GM18517 (cell line): Measurements from ENCODE around the gene SOD2.
A peak's percentile ranks its signal among the peaks of the same experiment; 100 is the strongest.
"Not testable (repeated sequence)": the region's sequence is repeated elsewhere in the genome, so short reads cannot be mapped to it uniquely, and the experiment has no call there.

ENCODE experiments used
- ATAC-seq: cut with Tn5 transposase; IDR thresholded peaks from one replicate; pipeline ENCODE4 v1.9.1; 2021; ENCODE audit warnings: mild to moderate bottlenecking, moderate library complexity; ENCODE audit not compliant: unreplicated experiment

The SOD2 gene

GRCh38 chr6:159716247-159717096 lies 23.4 kb upstream of the SOD2 start:
- no peak for ATAC-seq

DNA sequence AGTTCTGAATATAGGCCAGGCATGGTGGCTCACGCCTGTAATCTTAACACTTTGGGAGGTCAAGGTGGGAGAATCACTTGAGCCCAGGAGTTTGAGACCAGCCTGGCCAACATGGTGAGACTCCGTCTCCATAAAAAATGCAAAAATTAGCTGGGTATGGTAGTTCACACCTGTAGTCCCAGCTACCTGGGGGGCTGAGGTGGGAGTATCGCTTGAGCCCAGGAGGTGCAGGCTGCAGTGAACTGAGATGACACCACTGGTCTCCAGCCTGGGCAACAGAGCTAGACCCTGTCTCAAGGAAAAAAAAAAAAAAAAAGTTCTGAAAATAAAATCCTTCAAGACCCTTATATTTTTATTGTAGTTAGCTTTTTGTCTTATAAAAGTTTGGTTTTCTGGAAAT lies 22.6 kb upstream of the SOD2 start:
- ATAC-seq, result no peak

DNA sequence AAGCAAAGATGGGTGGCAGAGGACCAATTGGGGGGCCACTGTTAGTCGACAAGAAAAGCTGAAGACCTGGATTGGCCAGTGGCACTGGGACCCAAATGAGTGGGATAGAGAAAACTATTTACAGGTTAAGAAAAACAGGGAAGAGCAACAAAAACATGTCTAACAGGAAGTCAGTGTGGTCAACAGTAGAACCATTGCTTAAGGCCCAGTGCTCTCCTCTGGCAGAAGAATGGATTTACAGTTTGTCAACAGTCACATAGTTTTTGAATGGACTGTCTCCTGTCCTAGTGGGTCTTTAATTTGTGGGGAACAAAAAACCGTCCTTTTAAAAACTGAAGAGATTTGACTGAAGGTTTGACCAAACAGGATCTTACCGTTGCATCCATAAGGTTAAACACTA lies 22.1 kb upstream of the SOD2 start:
- ATAC-seq, result no peak

GRCh38 chr6:159714404-159714803 lies 21.4 kb upstream of the SOD2 start:
- no peak for ATAC-seq

GRCh38 chr6:159713984-159714383 lies 20.9 kb upstream of the SOD2 start:
- no peak for ATAC-seq

DNA sequence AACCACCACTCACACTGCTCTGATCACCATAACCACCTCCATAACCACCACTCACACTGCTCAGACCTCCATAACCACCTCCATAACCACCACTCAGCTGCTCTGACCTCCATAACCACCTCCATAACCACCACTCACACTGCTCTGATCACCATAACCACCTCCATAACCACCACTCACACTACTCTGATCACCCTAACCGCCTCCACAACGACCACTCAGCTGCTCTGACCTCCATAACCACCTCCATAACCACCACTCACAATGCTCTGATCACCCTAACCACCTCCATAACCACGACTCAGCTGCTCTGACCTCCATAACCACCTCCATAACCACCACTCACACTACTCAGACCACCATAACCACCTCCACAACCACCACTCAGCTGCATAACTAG lies 19.3 kb upstream of the SOD2 start:
- ATAC-seq, result not testable (repeated sequence)

DNA sequence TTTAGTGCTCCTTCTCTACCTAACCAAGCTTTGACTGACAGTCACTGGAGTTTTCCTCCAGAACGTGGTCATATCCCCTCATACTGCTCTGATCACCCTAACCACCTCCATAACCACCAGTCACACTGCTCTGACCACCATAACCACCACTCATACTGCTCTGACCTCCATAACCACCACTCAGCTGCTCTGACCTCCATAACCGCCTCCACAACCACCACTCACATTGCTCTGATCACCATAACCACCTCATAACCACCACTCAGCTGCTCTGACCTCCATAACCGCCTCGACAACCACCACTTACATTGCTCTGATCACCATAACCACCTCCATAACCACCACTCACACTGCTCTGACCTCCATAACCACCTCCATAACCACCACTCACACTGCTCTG lies 17.6 kb upstream of the SOD2 start:
- not testable (repeated sequence) for ATAC-seq

- ATAC-seq, result no peak
These were observed 8.5 kb upstream of the SOD2 start for GRCh38 chr6:159701413-159701999.

DNA sequence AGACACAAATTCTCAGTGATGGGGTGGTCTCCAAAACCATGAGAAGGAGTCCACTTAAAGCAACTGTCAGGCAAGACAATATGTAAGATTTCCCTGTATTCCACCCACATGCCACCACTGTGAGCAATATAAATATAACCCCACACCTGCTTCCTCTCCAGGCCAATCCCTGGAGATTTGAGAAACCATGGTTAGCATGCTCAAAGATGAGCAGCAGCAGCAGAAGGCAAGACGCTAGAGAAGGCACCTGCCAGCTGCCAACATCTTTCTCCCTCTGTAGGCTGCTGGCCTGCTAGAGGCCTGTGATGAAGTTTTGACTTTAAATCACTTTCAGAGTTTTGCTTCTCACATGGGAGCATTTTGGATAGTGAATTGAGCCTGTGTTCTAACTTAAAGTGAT lies 7.9 kb upstream of the SOD2 start:
- ATAC-seq, result no peak

DNA sequence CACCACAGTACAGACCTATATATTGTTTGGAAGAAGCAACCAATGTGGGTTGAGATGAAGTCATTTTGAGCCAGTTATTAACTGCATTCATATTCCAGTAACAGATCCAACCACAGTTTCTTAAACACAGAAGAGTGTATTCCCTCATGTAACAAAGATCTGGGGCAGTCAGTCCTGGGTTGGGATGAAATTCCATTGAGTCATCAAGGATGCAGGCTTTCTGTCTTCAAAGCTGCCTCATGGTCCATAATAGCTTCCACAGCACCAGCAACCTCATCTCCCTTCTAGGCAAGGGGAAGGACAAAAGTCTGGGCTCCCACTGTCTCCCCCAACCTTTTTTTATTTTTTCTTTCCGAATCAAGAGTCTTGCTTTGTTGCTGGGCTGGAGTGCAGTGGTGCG lies 2.9 kb upstream of the SOD2 start:
- no peak for ATAC-seq

DNA sequence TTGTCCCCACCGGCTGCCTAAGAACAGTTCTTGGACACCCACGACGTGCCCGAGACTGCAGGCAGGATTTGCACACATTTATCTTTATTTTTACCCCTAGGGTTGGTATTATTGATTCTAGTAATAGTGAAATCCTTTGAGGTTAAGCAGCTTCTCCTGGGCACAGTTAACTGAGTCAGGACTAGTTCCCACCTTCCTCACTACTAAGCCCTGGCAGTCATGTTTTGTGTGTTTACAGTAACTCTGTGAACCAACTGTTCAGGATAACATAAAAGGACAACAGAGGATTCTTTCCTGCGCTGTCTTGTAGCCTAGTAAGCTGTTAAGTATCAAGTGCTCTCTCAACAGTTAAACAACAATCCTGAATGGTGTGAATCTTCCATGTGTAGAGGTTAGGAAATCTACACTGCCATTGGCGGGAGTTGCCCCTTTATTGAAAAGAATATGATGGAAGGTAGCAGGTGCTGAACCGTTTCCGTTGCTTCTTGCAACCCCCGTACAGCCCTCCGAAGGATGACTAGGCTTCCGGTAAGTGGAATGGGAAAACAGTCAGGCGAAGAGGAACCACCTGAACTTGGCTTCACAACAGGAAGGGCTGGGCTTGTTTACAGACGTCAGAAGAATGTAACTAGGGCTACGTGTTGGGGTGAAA lies 979 bp upstream of the SOD2 start:
- ATAC-seq, result peak; percentile 2

GRCh38 chr6:159692303-159693127 lies 526 bp downstream of the SOD2 start:
- peak; percentile 28 for ATAC-seq

DNA sequence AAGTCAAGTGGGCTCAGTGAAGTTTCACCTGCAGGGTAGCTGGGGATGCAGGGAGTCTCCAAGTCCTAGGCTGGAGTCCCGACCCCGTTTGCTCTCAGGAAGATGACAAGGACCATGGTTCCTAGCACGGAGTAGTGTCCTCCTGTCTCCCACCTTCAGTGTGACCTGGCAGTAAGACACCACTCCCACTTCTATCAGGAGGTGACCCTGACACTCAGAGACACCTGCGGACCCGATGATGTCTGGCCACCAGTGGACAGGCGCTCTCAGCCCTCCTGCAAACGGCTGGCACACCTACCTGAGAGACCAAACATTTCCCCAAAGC lies 1.1 kb downstream of the SOD2 start:
- ATAC-seq, result no peak

DNA sequence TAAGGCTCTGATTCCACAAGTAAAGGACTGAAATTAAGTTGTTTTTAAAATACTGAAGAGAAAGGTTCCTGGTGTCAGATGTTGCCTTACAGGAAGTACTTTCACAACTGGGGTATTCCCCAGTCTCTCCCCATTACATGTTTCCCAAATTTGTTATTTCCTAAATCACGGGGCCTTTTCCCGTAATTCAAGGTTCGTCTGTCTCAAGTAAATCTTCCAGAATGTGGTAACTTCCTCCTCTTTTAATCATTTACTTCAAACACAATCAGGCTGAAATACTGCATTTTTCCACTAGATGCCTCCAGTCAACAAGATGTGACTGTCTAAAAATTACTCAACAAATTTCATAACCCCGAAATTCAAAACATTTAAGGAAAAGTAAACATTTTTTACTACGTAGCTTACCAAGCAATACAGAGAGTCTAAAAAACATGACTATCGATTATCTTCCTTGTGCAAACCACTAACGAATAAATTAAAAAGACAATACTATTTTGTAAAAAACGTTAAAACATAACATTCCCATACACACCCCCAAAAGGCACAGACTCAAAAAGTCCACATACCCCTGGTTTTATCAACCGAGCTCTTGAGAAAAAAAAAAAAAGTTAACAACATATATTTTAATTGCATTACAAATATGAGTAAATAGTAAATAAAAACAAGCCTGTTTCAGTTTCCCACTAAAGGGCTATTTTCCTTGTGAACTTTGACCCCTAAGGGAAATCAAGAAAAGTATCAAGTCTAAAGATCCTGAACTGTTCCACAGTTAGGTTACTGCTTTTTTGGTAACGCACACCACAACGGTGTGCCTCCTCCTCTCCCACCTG lies 1.7 kb downstream of the SOD2 start:
- ATAC-seq, result no peak

GRCh38 chr6:159690135-159690534 lies 2.9 kb downstream of the SOD2 start:
- not testable (repeated sequence) for ATAC-seq

- no peak for ATAC-seq
These were observed 4.0 kb downstream of the SOD2 start for GRCh38 chr6:159689001-159689400.

DNA sequence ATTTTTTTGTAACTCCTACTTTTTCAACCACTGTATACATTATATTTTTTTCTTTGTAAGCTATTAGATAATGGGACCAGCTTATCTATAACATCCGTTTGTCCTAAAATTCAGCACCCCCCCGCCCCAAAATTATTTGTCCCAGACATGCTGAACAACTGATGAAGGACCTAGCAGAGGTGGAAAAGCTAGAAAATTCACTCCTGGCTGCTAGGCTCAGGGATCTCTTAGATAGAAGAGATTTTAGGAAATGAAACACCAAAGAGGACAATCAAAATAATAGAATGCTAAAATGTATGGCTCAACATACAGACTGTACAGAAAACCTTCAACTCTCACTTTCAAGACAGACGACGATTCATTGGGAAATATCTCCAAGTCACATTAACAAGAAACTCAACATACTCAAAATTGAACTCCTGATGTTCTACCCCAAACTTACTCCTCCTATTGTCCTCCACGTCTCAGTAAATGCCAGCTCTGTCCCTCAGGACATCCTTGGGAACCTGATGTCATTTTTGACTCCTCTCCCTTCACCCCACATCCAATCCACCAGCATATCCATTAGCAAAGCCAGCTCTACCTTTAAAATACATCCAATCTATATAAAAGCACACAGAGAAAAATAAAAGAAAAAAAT lies 4.7 kb downstream of the SOD2 start:
- ATAC-seq, result no peak

GRCh38 chr6:159687341-159687740 lies 5.7 kb downstream of the SOD2 start:
- ATAC-seq, result no peak

DNA sequence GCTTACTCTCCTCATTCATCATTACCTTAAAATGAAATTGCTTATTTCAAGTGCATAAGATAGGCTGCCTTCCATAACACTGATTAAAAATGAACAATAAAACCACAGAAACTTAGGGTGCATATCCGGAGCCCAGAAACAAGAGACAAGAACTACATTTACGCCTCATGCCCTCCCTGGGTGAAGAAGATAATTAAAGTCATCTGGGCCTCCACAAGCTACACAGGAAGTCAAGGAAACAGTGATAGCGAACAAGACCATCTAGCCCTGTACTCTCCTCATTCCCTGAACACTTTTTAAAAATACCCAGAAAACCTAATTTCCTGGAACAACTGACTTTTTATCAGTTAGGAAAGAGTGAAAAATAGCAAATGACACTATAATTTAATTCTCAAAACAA lies 6.3 kb downstream of the SOD2 start:
- ATAC-seq, result no peak

DNA sequence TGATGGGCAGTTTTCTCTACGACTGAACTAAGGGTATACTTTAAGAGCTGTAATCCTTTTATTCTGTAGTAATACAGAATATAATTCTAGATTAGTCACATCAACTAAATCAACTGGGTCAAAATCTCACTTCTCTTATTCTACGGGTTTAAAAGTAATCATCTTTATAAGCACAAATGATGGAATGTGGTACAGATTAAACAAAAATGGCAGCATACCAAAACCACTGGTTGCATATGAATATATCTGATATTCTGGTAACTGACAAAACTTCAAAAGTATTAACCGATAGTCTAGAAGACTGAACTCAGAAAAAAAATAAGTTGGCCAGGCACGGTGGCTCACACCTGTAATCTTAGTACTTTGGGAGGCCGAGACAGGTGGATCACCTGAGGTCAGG lies 7.0 kb downstream of the SOD2 start:
- no peak for ATAC-seq
